ENCODE measurements around the gene ZBTB18. TPM values are rescaled to one million over a fixed set of nuclear protein-coding genes. Genes with fewer than 3 reads are reported as not detected.

The ZBTB18 gene
- polyA plus RNA-seq, 3 donors, result 3.0 to 45.5 (median 3.6) TPM

GRCh38 chr1:244053831-244054230, 2.7 kb downstream of the ZBTB18 start:
- Histone ChIP-seq H3K9ac (ENCODE audit: insufficient read depth, low read length, poor library complexity, severe bottlenecking) (no peak overlapping the region), H3K27ac (ENCODE audit: low read depth in 1 of 2, low read length in 2 of 2) (peak overlapping the region in 1 of 2 donors; percentile 50), H3K9me3 (replicated peaks in 1 of 2; ENCODE audit: control insufficient read depth in 1 of 2, insufficient read depth in 1 of 2, low read length in 2 of 2) (no peaks in the 10 kb centered on the region), H3K36me3 (replicated peaks in 1 of 2; ENCODE audit: control insufficient read depth in 1 of 2, insufficient read depth in 2 of 2, low read length in 2 of 2) (peaks cover 31 to 46% of the 10 kb centered on the region in 2 donors), H3K4me1 (ENCODE audit: control insufficient read depth in 1 of 2, insufficient read depth in 2 of 2, low read length in 2 of 2) (peaks cover 32 to 35% of the 10 kb centered on the region in 2 donors), H2AFZ (ENCODE audit: insufficient read depth, low read depth, low read length, poor library complexity, severe bottlenecking) (no peak overlapping the region), H3K4me3 (replicated peaks in 1 of 3; ENCODE audit: low read depth in 2 of 3, low read length in 3 of 3) (no peak overlapping the region), H3K27me3 (ENCODE audit: control insufficient read depth in 2 of 2, insufficient read depth in 2 of 2, low read length in 2 of 2) (no peaks in the 10 kb centered on the region), H4K20me1 (ENCODE audit: insufficient read depth, low read length) (peaks cover 69% of the 10 kb centered on the region), H3K4me2 (replicated peaks; ENCODE audit: extremely low read depth, low read length, poor library complexity, severe bottlenecking) (no peak overlapping the region), H3K79me2 (ENCODE audit: insufficient read depth, low read length) (peaks cover 73% of the 10 kb centered on the region)
- Mint-ChIP-seq H3K27ac (no peak overlapping the region), H3K36me3 (peaks cover 15 to 19% of the 10 kb centered on the region in 2 donors), H3K4me3 (no peak overlapping the region), H3K27me3 (ENCODE audit: low read depth in 3 of 3) (peaks cover 0 to 2% (median 0%) of the 10 kb centered on the region in 3 donors), H3K9me3 (no peaks in the 10 kb centered on the region), H3K4me1 (peaks cover 4% of the 10 kb centered on the region)
- no peak for DNase-seq
- 97% methylated on average over 10 of the region's 11 CpGs for WGBS (ENCODE audit: insufficient coverage)
- intact Hi-C loops (cut with micrococcal nuclease), result loop anchor here (5.0 to 10.0 kb wide), 4 partner anchors 87 to 591 kb away; no protein-coding TSS in a partner anchor
- TF ChIP-seq CTCF (IDR thresholded peaks at IDR 0.05), result no peak

- Mint-ChIP-seq H3K9me3 (no peaks in the 10 kb centered on the region), H3K4me1 (peaks cover 4% of the 10 kb centered on the region), H3K27ac (peak overlapping the region in 2 of 7 donors; percentile 8 to 55), H3K4me3 (no peak overlapping the region), H3K27me3 (ENCODE audit: low read depth in 3 of 3) (peaks cover 0 to 2% (median 0%) of the 10 kb centered on the region in 3 donors), H3K36me3 (peaks cover 15 to 19% of the 10 kb centered on the region in 2 donors)
- intact Hi-C loops (cut with micrococcal nuclease), result loop anchor here (5.0 to 10.0 kb wide), 4 partner anchors 87 to 590 kb away; no protein-coding TSS in a partner anchor
- peaks cover 31 to 46% of the 10 kb centered on the region in 2 donors for H3K36me3 ChIP-seq (replicated peaks in 1 of 2; ENCODE audit: control insufficient read depth in 1 of 2, insufficient read depth in 2 of 2, low read length in 2 of 2)
- H2AFZ ChIP-seq (ENCODE audit: insufficient read depth, low read depth, low read length, poor library complexity, severe bottlenecking), result no peak overlapping the region
- H3K4me1 ChIP-seq (ENCODE audit: control insufficient read depth in 1 of 2, insufficient read depth in 2 of 2, low read length in 2 of 2), result peaks cover 32 to 35% of the 10 kb centered on the region in 2 donors
- H3K79me2 ChIP-seq (ENCODE audit: insufficient read depth, low read length), result peaks cover 71% of the 10 kb centered on the region
- H3K4me2 ChIP-seq (replicated peaks; ENCODE audit: extremely low read depth, low read length, poor library complexity, severe bottlenecking), result no peak overlapping the region
- H3K27ac ChIP-seq (ENCODE audit: low read depth in 1 of 2, low read length in 2 of 2), result peak overlapping the region in 1 of 2 donors; percentile 50
- DNase-seq, result no peak
- peaks cover 69% of the 10 kb centered on the region for H4K20me1 ChIP-seq (ENCODE audit: insufficient read depth, low read length)
- H3K4me3 ChIP-seq (replicated peaks in 1 of 3; ENCODE audit: low read depth in 2 of 3, low read length in 3 of 3), result no peak overlapping the region
- 94% methylated on average over 8 of the region's 17 CpGs for WGBS (ENCODE audit: insufficient coverage)
- TF ChIP-seq CTCF (IDR thresholded peaks at IDR 0.05), result no peak
- no peaks in the 10 kb centered on the region for H3K27me3 ChIP-seq (ENCODE audit: control insufficient read depth in 2 of 2, insufficient read depth in 2 of 2, low read length in 2 of 2)
- H3K9me3 ChIP-seq (replicated peaks in 1 of 2; ENCODE audit: control insufficient read depth in 1 of 2, insufficient read depth in 1 of 2, low read length in 2 of 2), result no peaks in the 10 kb centered on the region
- no peak overlapping the region for H3K9ac ChIP-seq (ENCODE audit: insufficient read depth, low read length, poor library complexity, severe bottlenecking)
Measured at GRCh38 chr1:244054247-244054923, 3.3 kb downstream of the ZBTB18 start.

Measured in CD14-positive monocyte (primary cell).